ENCODE measurements around the gene PCDH19.

DNA sequence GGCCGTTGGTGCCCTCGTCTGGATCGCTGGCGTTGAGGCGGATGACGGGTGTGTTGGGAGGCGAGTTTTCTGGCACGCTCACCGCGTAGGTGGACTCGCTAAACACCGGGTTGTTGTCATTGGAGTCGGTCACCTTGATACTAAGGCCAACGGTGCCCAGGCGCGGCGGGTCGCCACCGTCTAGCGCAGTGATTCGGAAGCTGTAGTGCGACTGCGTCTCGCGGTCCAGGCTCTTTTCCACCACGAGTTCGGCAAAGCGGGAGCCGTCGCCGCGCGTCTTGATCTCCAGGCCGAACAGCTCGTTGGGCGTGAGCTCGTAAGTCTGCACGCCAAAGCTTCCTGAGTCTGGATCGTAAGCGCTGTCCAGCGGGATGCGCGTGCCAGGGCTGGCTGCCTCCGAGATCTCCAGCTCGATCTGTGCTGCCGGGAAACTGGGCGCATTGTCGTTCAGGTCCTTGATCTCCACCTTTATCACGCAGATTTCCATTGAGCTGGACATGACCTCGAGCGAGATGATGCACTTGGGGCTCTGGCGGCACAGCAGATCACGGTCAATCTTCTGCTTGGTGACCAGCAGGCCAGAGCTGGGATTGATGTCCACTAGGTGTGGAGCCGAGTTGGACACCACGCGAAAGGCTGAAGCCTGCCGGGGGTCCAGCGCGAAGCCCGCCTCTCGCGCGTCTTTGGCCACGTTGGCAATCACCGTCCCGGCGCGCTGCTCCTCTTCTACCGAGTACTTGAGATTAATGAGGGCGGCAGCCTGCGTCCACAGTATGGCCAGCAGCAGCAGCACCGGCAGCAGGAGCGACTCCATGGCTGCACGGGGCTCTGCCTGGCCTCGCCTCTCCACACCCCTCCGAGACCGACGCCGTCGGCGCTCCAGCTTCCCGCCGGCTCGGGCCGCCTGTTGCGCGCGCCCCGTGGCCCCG is 2.0 kb downstream of the PCDH19 start:
- TF ChIP-seq SIN3A (IDR thresholded peaks at IDR 0.05; ENCODE audit: borderline replicate concordance, insufficient read depth, low read depth, low read length) = no peak
- TF ChIP-seq, protein P1, sequence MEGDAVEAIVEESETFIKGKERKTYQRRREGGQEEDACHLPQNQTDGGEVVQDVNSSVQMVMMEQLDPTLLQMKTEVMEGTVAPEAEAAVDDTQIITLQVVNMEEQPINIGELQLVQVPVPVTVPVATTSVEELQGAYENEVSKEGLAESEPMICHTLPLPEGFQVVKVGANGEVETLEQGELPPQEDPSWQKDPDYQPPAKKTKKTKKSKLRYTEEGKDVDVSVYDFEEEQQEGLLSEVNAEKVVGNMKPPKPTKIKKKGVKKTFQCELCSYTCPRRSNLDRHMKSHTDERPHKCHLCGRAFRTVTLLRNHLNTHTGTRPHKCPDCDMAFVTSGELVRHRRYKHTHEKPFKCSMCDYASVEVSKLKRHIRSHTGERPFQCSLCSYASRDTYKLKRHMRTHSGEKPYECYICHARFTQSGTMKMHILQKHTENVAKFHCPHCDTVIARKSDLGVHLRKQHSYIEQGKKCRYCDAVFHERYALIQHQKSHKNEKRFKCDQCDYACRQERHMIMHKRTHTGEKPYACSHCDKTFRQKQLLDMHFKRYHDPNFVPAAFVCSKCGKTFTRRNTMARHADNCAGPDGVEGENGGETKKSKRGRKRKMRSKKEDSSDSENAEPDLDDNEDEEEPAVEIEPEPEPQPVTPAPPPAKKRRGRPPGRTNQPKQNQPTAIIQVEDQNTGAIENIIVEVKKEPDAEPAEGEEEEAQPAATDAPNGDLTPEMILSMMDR (IDR thresholded peaks at IDR 0.05) = no peak
- no peak for TF ChIP-seq TCF7L2 (IDR thresholded peaks at IDR 0.05; ENCODE audit: low read depth, low read length)

Measured in Panc1 (cell line).